BLaER1 treated with 17β-estradiol and CSF1 and Interleukin-3, amounts not matched to agents 10 nM and 100 nM (cell line): Measurements from ENCODE around the gene SNUPN.
"Not testable (repeated sequence)": the region's sequence is repeated elsewhere in the genome, so short reads cannot be mapped to it uniquely, and the experiment has no call there.

ENCODE experiments used
- H3K27ac ChIP-seq, 11 experiments: shearing (Covaris generic); formaldehyde crosslinking; 2 replicates each; pipeline ENCODE4 v1.8.1; 2022
- H3K27me3 ChIP-seq, 11 experiments: shearing (Covaris generic); formaldehyde crosslinking; 2 replicates each; pipeline ENCODE4 v1.8.1; 2022
- H3K36me3 ChIP-seq, 11 experiments: shearing (Covaris generic); formaldehyde crosslinking; 2 replicates each; pipeline ENCODE4 v1.8.1; 2022
- H3K4me1 ChIP-seq, 10 experiments: shearing (Covaris generic); formaldehyde crosslinking; 2 replicates each; pipeline ENCODE4 v1.8.1; 2022
- H3K4me2 ChIP-seq, 11 experiments: shearing (Covaris generic); formaldehyde crosslinking; 2 replicates each; pipeline ENCODE4 v1.8.1; 2022
- H3K4me3 ChIP-seq, 10 experiments: shearing (Covaris generic); formaldehyde crosslinking; 2 replicates each; pipeline ENCODE4 v1.8.1; 2022
- H3K9ac ChIP-seq, 11 experiments: shearing (Covaris generic); formaldehyde crosslinking; 2 replicates each; pipeline ENCODE4 v1.8.1; 2022
- H3K9me3 ChIP-seq, 11 experiments: shearing (Covaris generic); formaldehyde crosslinking; replicated peaks in 1 of 11; 2 replicates each; pipeline ENCODE4 v1.8.1; 2022
- H4K20me1 ChIP-seq, 11 experiments: shearing (Covaris generic); formaldehyde crosslinking; 2 replicates each; pipeline ENCODE4 v1.8.1; 2022
- Cebpa-rat ChIP-seq, 11 experiments: shearing (Covaris generic); IDR thresholded peaks; 2 replicates each; pipeline ENCODE4 v1.8.1; 2022

SNUPN gene

GRCh38 chr15:75641603-75642002, 16.1 kb upstream of the SNUPN start:
- peaks cover 12 to 32% (median 30%) of the 10 kb centered on the region in 11 experiments; a peak in 20 of 22 replicates for H4K20me1 ChIP-seq
- H3K4me3 ChIP-seq: no peak overlapping the region
- H3K9me3 ChIP-seq: no peaks in the 10 kb centered on the region
- no peak for TF ChIP-seq Cebpa-rat (IDR thresholded peaks at IDR 0.05)
- peak overlapping the region in 9 of 11 experiments; percentile 82 to 96 (median 93); a peak in 16 of 22 replicates for H3K27ac ChIP-seq
- no peaks in the 10 kb centered on the region for H3K27me3 ChIP-seq
- peaks cover 40 to 60% (median 49%) of the 10 kb centered on the region in 10 experiments for H3K4me1 ChIP-seq
- peak overlapping the region in 8 of 11 experiments; percentile 33 to 97 (median 90); a peak in 6 of 22 replicates for H3K9ac ChIP-seq
- peaks cover 0 to 16% (median 6%) of the 10 kb centered on the region in 11 experiments; a peak in 11 of 22 replicates for H3K36me3 ChIP-seq
- peak overlapping the region; percentile 78 to 99 (median 90) for H3K4me2 ChIP-seq

- Histone ChIP-seq H3K36me3 (peaks cover 0 to 19% (median 7%) of the 10 kb centered on the region in 11 experiments; a peak in 11 of 22 replicates), H3K27ac (peak overlapping the region; percentile 73 to 96 (median 93); a peak in 21 of 22 replicates), H3K4me1 (peaks cover 40 to 60% (median 49%) of the 10 kb centered on the region in 10 experiments), H3K4me2 (peak overlapping the region; percentile 78 to 99 (median 90)), H3K4me3 (peak overlapping the region; percentile 76 to 97 (median 86); a peak in 15 of 20 replicates), H3K27me3 (no peaks in the 10 kb centered on the region), H3K9ac (peak overlapping the region; percentile 82 to 97 (median 91); a peak in 20 of 22 replicates), H3K9me3 (no peaks in the 10 kb centered on the region), H4K20me1 (peaks cover 12 to 36% (median 33%) of the 10 kb centered on the region in 11 experiments; a peak in 20 of 22 replicates)
- TF ChIP-seq Cebpa-rat (IDR thresholded peaks at IDR 0.05): no peak
Observed at GRCh38 chr15:75641179-75641503, 15.6 kb upstream of the SNUPN start.

GRCh38 chr15:75640483-75641178, 15.1 kb upstream of the SNUPN start:
- TF ChIP-seq Cebpa-rat (IDR thresholded peaks at IDR 0.05): no peak
- Histone ChIP-seq H3K27ac (peak overlapping the region; percentile 73 to 96 (median 93)), H3K9me3 (no peaks in the 10 kb centered on the region), H3K4me2 (peak overlapping the region; percentile 78 to 99 (median 90)), H3K4me1 (peaks cover 40 to 59% (median 48%) of the 10 kb centered on the region in 10 experiments), H3K9ac (peak overlapping the region; percentile 82 to 97 (median 91)), H3K27me3 (no peaks in the 10 kb centered on the region), H4K20me1 (peaks cover 12 to 42% (median 37%) of the 10 kb centered on the region in 11 experiments; a peak in 20 of 22 replicates), H3K36me3 (peaks cover 0 to 23% (median 7%) of the 10 kb centered on the region in 11 experiments; a peak in 11 of 22 replicates), H3K4me3 (peak overlapping the region; percentile 76 to 97 (median 86))

- Histone ChIP-seq H3K27me3 (no peaks in the 10 kb centered on the region), H3K36me3 (peaks cover 0 to 23% (median 7%) of the 10 kb centered on the region in 11 experiments; a peak in 11 of 22 replicates), H3K27ac (peak within 1 kb of the TSS; percentile 73 to 96 (median 93)), H3K4me2 (peak within 1 kb of the TSS; percentile 90 to 99 (median 96)), H3K9me3 (no peaks in the 10 kb centered on the region), H4K20me1 (peaks cover 12 to 47% (median 37%) of the 10 kb centered on the region in 11 experiments; a peak in 20 of 22 replicates), H3K9ac (peak within 1 kb of the TSS; percentile 82 to 97 (median 91)), H3K4me3 (peak within 1 kb of the TSS; percentile 76 to 97 (median 86)), H3K4me1 (peaks cover 41 to 58% (median 48%) of the 10 kb centered on the region in 10 experiments)
- TF ChIP-seq Cebpa-rat (IDR thresholded peaks at IDR 0.05): no peak
Observed at GRCh38 chr15:75639709-75640482, 14.4 kb upstream of the SNUPN start, which contains the start of gene IMP3. Gene IMP3, minus strand, starts transcription at chr15:75640224. Its CDS starts 56 bp downstream, at chr15:75640168.

- H3K4me2 ChIP-seq: peak overlapping the region; percentile 90 to 99 (median 96)
- H3K36me3 ChIP-seq: peaks cover 0 to 23% (median 7%) of the 10 kb centered on the region in 11 experiments; a peak in 11 of 22 replicates
- H3K27me3 ChIP-seq: no peaks in the 10 kb centered on the region
- no peaks in the 10 kb centered on the region for H3K9me3 ChIP-seq
- H3K4me3 ChIP-seq: peak overlapping the region; percentile 76 to 97 (median 86)
- H4K20me1 ChIP-seq: peaks cover 12 to 47% (median 37%) of the 10 kb centered on the region in 11 experiments; a peak in 20 of 22 replicates
- no peak for TF ChIP-seq Cebpa-rat (IDR thresholded peaks at IDR 0.05)
- peak overlapping the region; percentile 73 to 96 (median 93); a peak in 21 of 22 replicates for H3K27ac ChIP-seq
- H3K4me1 ChIP-seq: peaks cover 41 to 60% (median 48%) of the 10 kb centered on the region in 10 experiments
- H3K9ac ChIP-seq: peak overlapping the region; percentile 82 to 97 (median 91)
Observed at GRCh38 chr15:75639191-75639708, 13.7 kb upstream of the SNUPN start.

- Histone ChIP-seq H3K4me1 (peaks cover 41 to 60% (median 48%) of the 10 kb centered on the region in 10 experiments), H3K27me3 (no peaks in the 10 kb centered on the region), H3K36me3 (peaks cover 0 to 23% (median 7%) of the 10 kb centered on the region in 11 experiments; a peak in 11 of 22 replicates), H3K4me2 (peak overlapping the region; percentile 90 to 99 (median 96)), H3K9ac (peak overlapping the region; percentile 82 to 97 (median 91)), H3K4me3 (peak overlapping the region; percentile 76 to 97 (median 86); a peak in 19 of 20 replicates), H3K27ac (peak overlapping the region in 1 of 11 experiments; percentile 95; a peak in 2 of 22 replicates), H3K9me3 (no peaks in the 10 kb centered on the region), H4K20me1 (peaks cover 12 to 47% (median 37%) of the 10 kb centered on the region in 11 experiments; a peak in 20 of 22 replicates)
- TF ChIP-seq Cebpa-rat (IDR thresholded peaks at IDR 0.05): no peak
Observed at GRCh38 chr15:75637245-75638009, 11.9 kb upstream of the SNUPN start.

- no peak for TF ChIP-seq Cebpa-rat (IDR thresholded peaks at IDR 0.05)
- H3K4me3 ChIP-seq: no peak overlapping the region
- H3K4me1 ChIP-seq: peaks cover 29 to 52% (median 37%) of the 10 kb centered on the region in 10 experiments
- peaks cover 12 to 47% (median 37%) of the 10 kb centered on the region in 11 experiments; a peak in 20 of 22 replicates for H4K20me1 ChIP-seq
- H3K4me2 ChIP-seq: peak overlapping the region; percentile 33 to 99 (median 94); a peak in 12 of 22 replicates
- no peaks in the 10 kb centered on the region for H3K27me3 ChIP-seq
- peak overlapping the region in 2 of 11 experiments; percentile 30 to 88; a peak in 1 of 22 replicates for H3K9ac ChIP-seq
- peaks cover 0 to 23% (median 7%) of the 10 kb centered on the region in 11 experiments; a peak in 11 of 22 replicates for H3K36me3 ChIP-seq
- H3K9me3 ChIP-seq: no peaks in the 10 kb centered on the region
- no peak overlapping the region for H3K27ac ChIP-seq
Observed at GRCh38 chr15:75636026-75636425, 10.5 kb upstream of the SNUPN start.

GRCh38 chr15:75633922-75634321, 8.4 kb upstream of the SNUPN start:
- H3K27me3 ChIP-seq, H3K27ac ChIP-seq, H3K4me3 ChIP-seq, H3K4me2 ChIP-seq, H3K9me3 ChIP-seq: not testable (repeated sequence)
- Histone ChIP-seq H3K36me3 (peaks cover 0 to 23% (median 7%) of the 10 kb centered on the region in 11 experiments; a peak in 11 of 22 replicates), H3K9ac (peak overlapping the region in 1 of 11 experiments; percentile 18; a peak in 1 of 22 replicates), H4K20me1 (peaks cover 12 to 39% (median 32%) of the 10 kb centered on the region in 11 experiments; a peak in 20 of 22 replicates), H3K4me1 (peaks cover 26 to 53% (median 40%) of the 10 kb centered on the region in 10 experiments)
